Measurements from ENCODE around the gene KRT20.

DNA sequence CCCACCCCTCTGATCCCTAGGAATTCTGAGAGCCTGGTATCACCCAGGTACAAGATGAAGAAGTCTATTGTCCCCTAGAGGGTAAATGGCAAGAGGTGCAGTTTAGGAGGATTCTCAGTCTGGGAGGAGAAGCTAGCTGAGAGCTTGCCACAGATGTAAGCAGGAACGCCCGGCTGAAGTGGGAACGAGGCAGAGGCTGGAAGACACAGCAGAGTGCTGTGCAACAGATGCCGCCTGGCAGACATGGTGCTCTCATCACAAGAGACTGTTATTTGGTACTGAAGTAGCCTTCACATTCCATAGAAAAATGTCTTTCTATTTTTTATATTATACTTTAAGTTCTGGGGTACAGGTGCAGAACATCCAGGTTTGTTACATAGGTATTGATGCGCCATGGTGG, 20.3 kb upstream of the KRT20 start:
- TF ChIP-seq EZH2phosphoT487 (IDR thresholded peaks at IDR 0.05; ENCODE audit: insufficient read depth, low read depth) (no peak), EZH2 (IDR thresholded peaks at IDR 0.05; ENCODE audit: insufficient read depth, poor library complexity, severe bottlenecking) (no peak)

All from GM23248 (cell line).